ACC112 (cell line): ENCODE data around the gene CSDE1.

Source experiments
- H2AFZ ChIP-seq: fragments of 200-600 bp; sonication (generic); one replicate; pipeline ENCODE4 v1.6.0; 2017; ENCODE audit warnings: antibody characterized with exemption, low read length; ENCODE audit not compliant: unreplicated experiment
- H3K27ac ChIP-seq: fragments of 200-600 bp; sonication (generic); 2 replicates; pipeline ENCODE4 v1.5.1; 2014; ENCODE audit warnings: low read depth, mild to moderate bottlenecking, antibody characterized with exemption, low read length, moderate library complexity
- H3K27me3 ChIP-seq: fragments of 200-600 bp; sonication (generic); 2 replicates; pipeline ENCODE4 v1.6.1; 2014; ENCODE audit warnings: mild to moderate bottlenecking, antibody characterized with exemption, low read length, moderate library complexity, mixed read lengths; ENCODE audit not compliant: insufficient read depth
- H3K36me3 ChIP-seq: fragments of 200-600 bp; sonication (generic); 2 replicates; pipeline ENCODE4 v1.6.1; 2016; ENCODE audit warnings: mild to moderate bottlenecking, antibody characterized with exemption, low read length, moderate library complexity, mixed read lengths; ENCODE audit not compliant: insufficient read depth
- H3K4me1 ChIP-seq: fragments of 200-600 bp; sonication (generic); one replicate; pipeline ENCODE4 v1.6.1; 2016; ENCODE audit warnings: low read length, mixed read lengths; ENCODE audit not compliant: insufficient read depth, unreplicated experiment, control insufficient read depth
- H3K4me3 ChIP-seq: fragments of 200-600 bp; sonication (generic); 2 replicates; pipeline ENCODE4 v1.5.1; 2014; ENCODE audit warnings: mild to moderate bottlenecking, low read depth, low read length
- H3K79me2 ChIP-seq: fragments of 200-600 bp; sonication (generic); one replicate; pipeline ENCODE4 v1.6.0; 2016; ENCODE audit warnings: low read length; ENCODE audit not compliant: control insufficient read depth, unreplicated experiment, insufficient read depth

Gene CSDE1

DNA sequence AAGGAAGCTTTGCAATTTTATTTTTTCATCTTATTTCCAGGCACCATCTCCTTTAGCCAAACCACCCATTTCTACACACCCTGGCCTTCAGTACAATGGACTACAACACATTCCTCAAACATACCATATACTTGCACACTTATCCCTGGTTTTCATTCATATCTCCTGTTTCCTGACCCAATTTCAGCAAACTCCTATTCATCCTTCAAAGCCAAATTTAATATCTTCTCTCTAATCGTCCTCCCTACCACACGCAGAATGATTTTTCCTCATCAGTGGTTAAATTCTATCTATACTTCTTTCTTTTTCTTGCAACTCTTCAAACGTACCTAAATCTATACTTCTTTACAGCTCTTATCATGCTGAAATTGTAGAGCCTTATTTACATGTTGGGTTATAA, 90.8 kb downstream of the CSDE1 start:
- Histone ChIP-seq H2AFZ (no peak overlapping the region), H3K79me2 (no peaks in the 10 kb centered on the region), H3K27ac (no peak overlapping the region), H3K36me3 (no peaks in the 10 kb centered on the region), H3K4me1 (peaks cover 4% of the 10 kb centered on the region), H3K27me3 (no peaks in the 10 kb centered on the region), H3K4me3 (no peak overlapping the region)
